Stromal cell of bone marrow (primary cell): ENCODE measurements around the gene SLC35A4.
"Not testable (repeated sequence)": the region's sequence is repeated elsewhere in the genome, so short reads cannot be mapped to it uniquely, and the experiment has no call there.

ENCODE experiments used
- DNase-seq: peaks from one replicate; pipeline ENCODE4 v3.0.0-alpha.2; 2012; ENCODE audit warnings: low read depth

The SLC35A4 gene

GRCh38 chr5:140558542-140558941, 6.1 kb upstream of the SLC35A4 start:
- DNase-seq, result no peak

GRCh38 chr5:140560227-140560626, 4.4 kb upstream of the SLC35A4 start:
- DNase-seq, result no peak

DNA sequence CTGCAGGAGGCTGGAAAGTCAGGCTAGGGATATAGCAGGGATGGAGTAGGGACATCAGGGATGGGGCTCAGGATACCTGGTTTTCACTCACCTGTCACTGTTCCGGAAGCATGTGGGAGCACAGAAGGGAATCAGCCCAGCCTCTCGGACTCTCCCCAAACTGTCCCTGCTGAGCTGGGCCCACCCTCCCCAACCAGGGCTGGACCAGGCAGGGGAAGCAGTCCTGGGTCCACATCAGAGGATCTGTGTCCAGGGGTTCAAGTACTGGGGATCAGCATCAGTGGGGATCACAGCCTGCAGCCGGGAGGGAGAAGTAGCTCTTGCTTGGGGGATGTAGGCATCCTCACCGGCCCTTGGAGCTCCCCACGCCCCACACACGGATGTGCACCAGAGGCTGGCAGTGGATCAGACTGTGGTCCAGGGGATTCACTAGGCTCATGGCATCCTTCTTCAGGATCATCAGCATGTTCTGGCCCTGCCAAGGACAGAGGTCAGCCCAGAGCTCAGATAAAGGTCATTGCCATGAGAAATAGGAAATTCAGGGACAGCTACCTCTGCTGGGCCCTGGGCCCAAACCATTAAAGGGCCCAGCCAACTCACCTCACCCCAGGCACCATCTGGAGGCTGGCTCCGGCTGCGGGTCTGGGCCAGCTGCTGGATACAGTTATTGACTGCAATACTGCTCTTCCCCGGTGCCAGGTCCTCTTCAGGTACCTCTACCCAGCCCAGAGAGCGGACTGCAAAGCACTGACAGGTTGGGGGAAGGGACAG, 2.7 kb upstream of the SLC35A4 start:
- no peak for DNase-seq

DNA sequence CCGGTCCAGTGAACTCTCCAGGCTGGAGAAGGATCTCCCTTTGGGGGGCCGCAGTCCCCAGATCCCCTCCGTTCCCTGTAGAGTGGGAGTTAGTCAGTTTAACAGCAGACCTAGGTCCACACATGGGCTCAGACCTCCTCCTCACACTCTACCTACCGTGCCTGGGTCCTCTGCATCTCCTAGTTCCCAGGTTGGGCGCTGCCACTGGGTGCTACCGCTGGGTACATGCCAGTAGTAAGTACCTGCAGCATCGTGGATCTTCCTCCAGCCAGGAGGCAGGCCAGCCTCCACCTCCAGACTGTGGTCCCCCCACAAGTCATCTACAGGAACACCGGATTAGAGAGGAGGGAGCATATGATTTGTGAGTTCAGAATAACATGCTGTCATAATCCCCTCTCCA, 1.0 kb upstream of the SLC35A4 start:
- DNase-seq, result no peak

GRCh38 chr5:140565024-140565779, 574 bp downstream of the SLC35A4 start:
- no peak for DNase-seq

- no peak for DNase-seq
These were observed 1.1 kb downstream of the SLC35A4 start for GRCh38 chr5:140565780-140566095.

DNA sequence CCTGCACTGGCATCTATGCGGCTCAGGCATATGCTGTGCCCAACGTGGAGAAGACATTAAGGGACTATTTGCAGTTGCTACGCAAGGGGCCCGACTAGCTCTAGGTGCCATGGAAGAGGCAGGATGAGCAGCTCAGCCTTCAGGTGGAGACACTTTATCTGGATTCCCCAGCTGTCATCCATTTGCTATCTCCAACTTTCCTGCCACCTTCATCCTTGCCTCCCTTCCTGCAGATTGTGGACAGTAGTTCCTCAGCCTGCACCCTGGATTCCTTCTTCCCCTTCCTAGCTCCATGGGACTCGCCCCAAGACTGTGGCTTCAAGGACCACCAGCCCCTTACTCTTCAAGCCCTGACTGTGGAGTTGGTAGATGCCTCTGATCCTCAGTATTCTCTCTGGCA, 2.0 kb downstream of the SLC35A4 start:
- DNase-seq, result no peak

DNA sequence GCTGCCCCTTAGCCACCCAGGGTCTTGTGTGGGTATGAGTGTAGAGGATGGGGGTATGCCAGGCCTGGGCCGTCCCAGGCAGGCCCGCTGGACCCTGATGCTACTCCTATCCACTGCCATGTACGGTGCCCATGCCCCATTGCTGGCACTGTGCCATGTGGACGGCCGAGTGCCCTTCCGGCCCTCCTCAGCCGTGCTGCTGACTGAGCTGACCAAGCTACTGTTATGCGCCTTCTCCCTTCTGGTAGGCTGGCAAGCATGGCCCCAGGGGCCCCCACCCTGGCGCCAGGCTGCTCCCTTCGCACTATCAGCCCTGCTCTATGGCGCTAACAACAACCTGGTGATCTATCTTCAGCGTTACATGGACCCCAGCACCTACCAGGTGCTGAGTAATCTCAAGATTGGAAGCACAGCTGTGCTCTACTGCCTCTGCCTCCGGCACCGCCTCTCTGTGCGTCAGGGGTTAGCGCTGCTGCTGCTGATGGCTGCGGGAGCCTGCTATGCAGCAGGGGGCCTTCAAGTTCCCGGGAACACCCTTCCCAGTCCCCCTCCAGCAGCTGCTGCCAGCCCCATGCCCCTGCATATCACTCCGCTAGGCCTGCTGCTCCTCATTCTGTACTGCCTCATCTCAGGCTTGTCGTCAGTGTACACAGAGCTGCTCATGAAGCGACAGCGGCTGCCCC, 2.6 kb downstream of the SLC35A4 start:
- no peak for DNase-seq

GRCh38 chr5:140567871-140568270, 3.2 kb downstream of the SLC35A4 start:
- no peak for DNase-seq

DNA sequence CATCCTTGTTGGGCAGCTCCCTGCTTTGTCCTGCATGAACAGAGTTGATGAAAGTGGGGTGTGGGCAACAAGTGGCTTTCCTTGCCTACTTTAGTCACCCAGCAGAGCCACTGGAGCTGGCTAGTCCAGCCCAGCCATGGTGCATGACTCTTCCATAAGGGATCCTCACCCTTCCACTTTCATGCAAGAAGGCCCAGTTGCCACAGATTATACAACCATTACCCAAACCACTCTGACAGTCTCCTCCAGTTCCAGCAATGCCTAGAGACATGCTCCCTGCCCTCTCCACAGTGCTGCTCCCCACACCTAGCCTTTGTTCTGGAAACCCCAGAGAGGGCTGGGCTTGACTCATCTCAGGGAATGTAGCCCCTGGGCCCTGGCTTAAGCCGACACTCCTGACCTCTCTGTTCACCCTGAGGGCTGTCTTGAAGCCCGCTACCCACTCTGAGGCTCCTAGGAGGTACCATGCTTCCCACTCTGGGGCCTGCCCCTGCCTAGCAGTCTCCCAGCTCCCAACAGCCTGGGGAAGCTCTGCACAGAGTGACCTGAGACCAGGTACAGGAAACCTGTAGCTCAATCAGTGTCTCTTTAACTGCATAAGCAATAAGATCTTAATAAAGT, 3.9 kb downstream of the SLC35A4 start:
- no peak for DNase-seq

DNA sequence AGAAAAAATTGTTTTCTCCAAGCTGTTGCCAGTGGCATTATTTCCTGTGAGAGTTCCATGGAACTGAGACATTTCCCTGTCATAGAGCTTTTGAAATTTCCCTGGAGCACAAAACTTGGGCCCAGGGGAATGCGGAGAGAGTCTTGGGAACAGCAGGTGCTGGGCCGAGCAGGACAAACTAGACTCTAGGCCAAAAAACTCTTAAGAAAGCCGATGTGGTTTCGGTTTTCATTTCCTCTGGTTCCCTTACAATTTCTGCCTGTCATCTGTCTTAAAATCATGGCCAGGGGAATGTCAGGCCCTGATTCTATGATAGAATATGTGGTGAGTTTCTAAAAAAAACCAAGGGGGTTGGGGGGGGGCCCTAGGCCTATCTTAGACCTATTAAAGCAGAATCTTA, 4.6 kb downstream of the SLC35A4 start:
- DNase-seq, result no peak

DNA sequence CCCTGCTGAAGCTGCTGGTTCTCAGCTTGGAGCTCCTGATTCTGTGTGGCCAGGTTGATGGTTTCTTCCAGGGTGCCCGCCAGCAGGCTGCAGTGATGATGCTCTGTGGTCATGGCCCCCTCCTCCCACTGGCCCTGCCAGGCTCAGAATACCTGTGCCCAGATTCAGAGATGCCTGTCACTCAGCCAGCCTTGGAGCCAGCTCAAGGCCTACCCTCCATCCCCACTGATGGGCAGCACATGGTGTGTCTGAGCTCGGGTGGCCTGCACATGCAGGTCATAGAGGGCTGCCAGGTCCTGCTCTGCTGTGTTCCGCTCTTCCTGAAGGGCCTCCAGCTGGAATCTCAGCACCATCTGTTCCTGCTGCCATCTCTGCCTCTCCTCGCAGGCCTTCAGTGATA, 5.4 kb downstream of the SLC35A4 start:
- DNase-seq, result no peak

DNA sequence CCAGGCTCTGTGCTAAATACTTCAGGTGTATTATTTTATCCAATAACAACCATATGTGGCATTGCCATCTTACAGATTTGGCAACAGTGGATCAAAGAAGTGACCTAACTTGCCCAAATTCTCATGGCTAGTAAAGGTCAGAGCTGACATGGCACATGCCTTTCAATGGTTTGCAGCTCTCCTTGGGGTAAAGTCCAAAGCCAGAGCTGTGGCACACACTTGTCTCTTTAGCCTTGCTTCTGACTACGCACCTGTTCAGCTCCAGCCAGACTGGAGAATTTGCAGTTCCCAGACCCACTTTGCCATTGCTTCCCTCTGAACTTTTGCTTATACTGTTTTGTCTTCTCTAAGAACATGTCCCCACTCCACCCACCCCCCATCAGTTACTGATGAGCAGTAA, 5.9 kb downstream of the SLC35A4 start:
- no peak for DNase-seq

DNA sequence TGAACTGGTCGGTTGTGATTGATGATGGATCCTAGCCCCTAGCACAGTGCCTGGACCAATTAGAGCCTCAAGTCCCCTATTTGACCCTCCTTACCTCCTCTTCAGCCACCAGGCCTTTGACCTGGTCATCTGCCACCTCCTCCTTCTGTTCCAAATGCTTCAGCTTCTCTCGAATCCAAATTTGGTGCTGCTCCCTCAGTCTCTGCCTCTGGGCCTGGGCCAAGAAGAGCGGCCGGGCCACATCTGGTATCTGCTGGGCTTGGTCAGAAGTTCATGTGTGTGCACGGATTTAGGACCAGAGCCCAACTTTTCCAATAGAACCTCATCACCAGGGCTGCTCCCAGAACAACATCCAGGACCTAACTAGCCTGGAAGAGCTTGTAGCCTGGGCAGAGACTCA, 6.5 kb downstream of the SLC35A4 start:
- DNase-seq, result no peak

DNA sequence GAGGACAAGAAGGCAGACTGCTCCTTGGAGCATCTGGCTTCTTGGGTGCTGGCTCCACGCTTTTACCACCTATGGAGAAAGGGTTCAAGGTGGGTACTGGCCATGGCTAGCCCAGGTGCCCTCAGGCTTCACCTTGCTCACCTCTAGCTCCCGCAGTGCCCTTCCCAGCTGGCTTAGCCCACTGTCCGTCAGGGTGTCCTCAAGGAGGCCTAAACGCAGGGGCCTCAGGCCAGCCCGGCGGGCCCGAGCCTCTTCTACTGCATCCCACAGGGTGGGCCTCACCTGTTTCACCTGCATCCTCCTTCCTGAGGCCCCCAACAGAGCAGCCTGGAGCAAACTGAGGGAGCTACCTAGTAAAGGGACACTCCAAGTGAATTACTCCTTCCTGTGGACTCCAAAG, 9.1 kb downstream of the SLC35A4 start:
- no peak for DNase-seq

DNA sequence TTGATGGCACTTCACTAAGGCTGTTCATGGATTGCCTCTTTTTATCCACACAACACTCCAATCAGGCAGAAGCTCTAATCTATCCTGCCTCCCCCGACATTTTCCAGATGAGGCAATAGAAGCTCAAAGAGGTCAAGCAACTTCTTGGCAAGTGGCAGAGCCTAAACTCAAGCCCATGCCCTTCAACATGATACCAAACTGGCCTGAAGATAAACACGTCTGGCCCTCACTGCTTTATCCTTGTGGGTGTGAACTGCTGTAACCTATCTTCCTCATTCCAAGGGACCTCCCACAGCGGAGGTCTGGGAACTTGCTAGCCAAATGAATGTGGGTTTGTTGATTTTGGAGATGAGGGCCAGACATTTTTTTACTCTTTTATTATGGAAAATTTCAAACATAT, 9.5 kb downstream of the SLC35A4 start:
- no peak for DNase-seq

DNA sequence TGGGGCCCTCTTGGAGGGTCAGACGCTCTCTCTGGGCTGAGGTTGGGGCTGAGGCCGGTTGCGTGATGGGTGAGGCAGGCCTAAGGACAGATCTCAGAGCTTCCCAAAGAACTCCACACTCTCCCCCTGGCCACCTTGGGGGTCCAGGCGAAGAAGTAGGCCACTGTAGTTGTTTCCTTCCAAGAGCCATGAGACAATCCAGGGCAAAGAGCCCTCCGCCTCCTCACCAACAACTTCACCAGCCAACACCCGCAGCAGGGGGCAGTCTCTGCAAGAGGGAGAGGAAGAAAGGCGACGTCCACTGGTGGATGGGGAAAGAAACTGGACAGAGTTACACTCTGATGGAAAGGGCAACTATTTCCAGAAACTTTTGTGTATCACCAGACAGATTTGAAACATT, 10.7 kb downstream of the SLC35A4 start:
- DNase-seq, result no peak

- no peak for DNase-seq
These were observed 12.2 kb downstream of the SLC35A4 start for GRCh38 chr5:140576776-140577201.

DNA sequence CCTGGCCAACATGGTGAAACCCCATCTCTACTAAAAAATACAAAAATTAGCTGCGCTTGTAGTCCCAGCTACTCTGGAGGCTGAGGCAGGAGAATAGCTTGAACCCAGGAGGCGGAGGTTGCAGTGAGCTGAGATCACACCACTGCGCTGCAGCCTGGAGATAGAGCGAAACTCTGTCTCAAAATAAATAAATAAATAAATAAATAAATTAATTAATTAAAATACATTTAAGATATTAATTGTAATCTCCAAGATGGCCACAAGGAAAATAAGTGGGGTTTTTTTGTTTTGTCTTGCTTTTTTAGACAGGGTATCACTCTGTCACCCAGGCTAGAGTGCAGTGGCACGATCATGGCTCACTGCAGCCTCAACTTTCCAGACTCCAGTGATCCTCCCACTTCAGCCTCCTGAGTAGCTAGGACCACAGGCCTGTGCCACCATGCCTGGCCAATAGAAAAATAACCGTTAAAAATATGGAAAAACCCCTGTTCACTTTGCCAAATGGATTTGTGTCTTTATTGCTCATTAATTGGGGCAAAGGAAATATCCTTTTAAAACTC, 14.6 kb downstream of the SLC35A4 start:
- not testable (repeated sequence) for DNase-seq

DNA sequence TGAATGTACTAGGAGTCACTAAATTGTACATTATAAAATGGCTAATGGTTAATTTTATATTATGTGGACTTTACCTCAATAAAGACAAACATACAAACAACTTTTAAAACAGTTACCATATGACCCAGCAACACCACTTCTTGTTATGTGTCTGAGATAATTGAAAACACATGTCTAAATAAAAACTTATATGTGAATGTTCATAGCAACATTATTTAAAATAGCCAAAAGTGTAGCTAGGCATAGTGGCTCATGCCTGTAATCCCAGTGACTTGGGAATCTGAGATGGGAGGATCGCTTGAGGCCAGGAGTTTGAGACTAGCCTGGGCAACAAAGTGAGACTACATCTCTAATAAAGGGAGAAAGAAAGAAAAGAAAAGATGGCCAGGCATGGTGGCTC, 22.9 kb downstream of the SLC35A4 start:
- no peak for DNase-seq

DNA sequence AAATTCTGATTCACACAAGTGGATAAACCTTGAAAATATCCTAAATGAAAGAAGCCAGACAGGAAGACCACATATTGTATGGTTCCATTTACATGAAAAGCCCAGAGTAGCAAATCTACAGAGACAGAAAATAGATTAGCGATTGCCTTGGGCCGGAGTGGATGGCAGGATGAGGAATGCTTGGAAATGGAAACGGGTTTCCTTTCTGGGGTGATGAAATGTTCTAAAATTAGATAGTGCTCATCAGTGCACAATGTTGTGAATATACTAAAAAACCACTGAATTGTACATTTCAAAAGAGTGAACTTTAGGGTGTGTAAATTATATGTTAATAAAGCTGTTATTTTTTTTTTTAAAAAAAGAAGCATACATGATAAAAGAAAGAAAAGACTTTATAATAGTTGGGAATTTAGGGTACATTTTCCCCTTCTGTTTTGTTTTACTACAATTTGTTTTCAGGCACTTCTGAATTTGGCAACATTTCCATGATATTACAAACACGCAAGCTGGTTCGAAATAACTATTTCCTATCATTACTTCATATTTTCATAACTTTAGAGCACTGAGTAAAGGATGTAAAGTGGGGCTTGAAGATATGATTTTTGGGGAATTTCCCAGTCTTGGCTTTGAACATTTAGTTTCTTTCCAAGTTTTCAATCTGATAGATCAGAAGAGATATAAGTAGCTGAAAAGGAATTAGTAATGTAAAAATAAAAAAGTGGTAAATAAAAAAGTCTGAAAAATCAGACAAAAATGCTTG, 23.9 kb downstream of the SLC35A4 start:
- no peak for DNase-seq

DNA sequence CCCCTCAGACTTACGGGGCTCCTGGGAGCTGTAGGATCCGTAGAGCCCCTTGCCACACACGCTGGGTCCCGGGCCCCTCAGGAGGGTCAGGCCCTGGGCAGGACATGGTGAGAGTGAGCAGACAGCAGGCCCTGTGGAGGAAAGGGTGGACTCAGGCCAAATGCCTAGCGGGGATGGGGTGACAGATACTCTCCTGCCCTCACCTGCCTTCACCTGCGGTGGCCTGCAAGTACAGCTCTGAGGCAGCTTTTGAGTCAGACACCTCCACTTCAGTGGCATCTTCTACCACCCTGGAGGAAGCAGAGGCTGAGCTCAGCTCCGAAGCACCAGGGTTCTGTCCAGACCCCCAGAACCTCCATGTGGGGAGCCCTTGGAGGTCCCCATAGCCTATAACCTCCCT, 26.2 kb downstream of the SLC35A4 start:
- DNase-seq, result no peak
